HepG2 (cell line): ENCODE data around the gene YIPF3. TPM values are rescaled to one million over a fixed set of nuclear protein-coding genes. Genes with fewer than 3 reads are reported as not detected.

Source experiments
- ATF7 ChIP-seq, 2 experiments: fragments of 450-650 bp in 1 of 2; sonication (generic) in 1 of 2; formaldehyde crosslinking in 1 of 2; IDR thresholded peaks; 2 replicates each; pipeline versions ENCODE4 v1.4.0 to v1.6.1; 2016 to 2020; ENCODE audit warnings: antibody characterized with exemption in 1 of 2, mild to moderate bottlenecking in 1 of 2, missing genetic modification reagents in 1 of 2
- GABPB1 ChIP-seq: IDR thresholded peaks from 2 replicates; pipeline ENCODE4 v1.6.1; 2016; ENCODE audit warnings: mild to moderate bottlenecking, missing genetic modification reagents, moderate library complexity, missing compliant biosample characterization
- HMG20B ChIP-seq: conservative IDR thresholded peaks from 2 replicates; pipeline ENCODE4 v1.6.1; 2016; ENCODE audit warnings: missing genetic modification reagents, missing compliant biosample characterization
- MIXL1 ChIP-seq: IDR thresholded peaks from 2 replicates; pipeline ENCODE4 v1.6.1; 2016
- RORA ChIP-seq: sonication (generic); formaldehyde crosslinking; IDR thresholded peaks from 2 replicates; pipeline ENCODE4 v1.5.0; 2020; ENCODE audit warnings: mild to moderate bottlenecking, missing genetic modification reagents, moderate library complexity
- TBX2 ChIP-seq: sonication (generic); formaldehyde crosslinking; IDR thresholded peaks from 2 replicates; pipeline ENCODE4 v1.5.0; 2020; ENCODE audit warnings: missing genetic modification reagents, mild to moderate bottlenecking, borderline replicate concordance
- TEAD3 ChIP-seq: optimal IDR thresholded peaks from 2 replicates; pipeline ENCODE3; 2016; ENCODE audit warnings: borderline replicate concordance
- ZBTB38 ChIP-seq: sonication (generic); formaldehyde crosslinking; IDR thresholded peaks from 2 replicates; pipeline ENCODE4 v1.5.1; 2020; ENCODE audit warnings: mild to moderate bottlenecking, missing genetic modification reagents
- ZC3H13 ChIP-seq: sonication (generic); formaldehyde crosslinking; IDR thresholded peaks from 2 replicates; pipeline ENCODE4 v1.8.1; 2023; ENCODE audit warnings: mild to moderate bottlenecking, missing genetic modification reagents, moderate library complexity
- ZMAT3 ChIP-seq: sonication (generic); formaldehyde crosslinking; conservative IDR thresholded peaks from 2 replicates; pipeline ENCODE4 v1.7.0; 2021; ENCODE audit warnings: missing genetic modification reagents
- ZNF234 ChIP-seq: sonication (generic); formaldehyde crosslinking; conservative IDR thresholded peaks from 2 replicates; pipeline ENCODE4 v1.5.1; 2020; ENCODE audit warnings: mild to moderate bottlenecking, missing genetic modification reagents
- ZNF354B ChIP-seq: sonication (generic); formaldehyde crosslinking; IDR thresholded peaks from 2 replicates; pipeline ENCODE4 v1.8.0; 2022; ENCODE audit warnings: mild to moderate bottlenecking, missing genetic modification reagents
- ZNF383 ChIP-seq: sonication (generic); formaldehyde crosslinking; IDR thresholded peaks from 2 replicates; pipeline ENCODE4 v1.4.0; 2020; ENCODE audit warnings: missing genetic modification reagents, mild to moderate bottlenecking, borderline replicate concordance
- ZNF512 ChIP-seq: sonication (generic); formaldehyde crosslinking; IDR thresholded peaks from 2 replicates; pipeline ENCODE4 v1.4.0; 2020; ENCODE audit warnings: mild to moderate bottlenecking, missing genetic modification reagents
- ZNF549 ChIP-seq: sonication (generic); formaldehyde crosslinking; IDR thresholded peaks from 2 replicates; pipeline ENCODE4 v1.5.0; 2020; ENCODE audit warnings: missing genetic modification reagents
- ZNF597 ChIP-seq: sonication (generic); formaldehyde crosslinking; IDR thresholded peaks from 2 replicates; pipeline ENCODE4 v1.5.0; 2020; ENCODE audit warnings: missing genetic modification reagents
- polyA plus RNA-seq, 8 experiments: library from polyadenylated mRNA; depleted of rRNA in 3 of 8; stranded (reverse) in 7 of 8; unstranded in 1 of 8; fragments of >200 nt; fragmentation: Illumina TruSeq in 4 of 8; extraction: Trizol in 4 of 8; gene quantifications; 2 replicates each; pipeline versions ENCODE4 v1.2.1 to v1.2.3, GENCODE V29; 2011 to 2016; ENCODE audit warnings: low read depth in 4 of 8, missing spikeins in 1 of 8, mixed read lengths in 1 of 8; ENCODE audit not compliant: insufficient read depth in 1 of 8
- total RNA-seq, 5 experiments: library from RNA; depleted of rRNA; stranded (reverse); fragments of >200 nt; fragmentation: Illumina TruSeq; extraction: Trizol; gene quantifications; 2 replicates each; pipeline ENCODE4 v1.2.3, GENCODE V29; 2016; ENCODE audit warnings: low read depth in 1 of 5
- TF ChIP-seq, protein P1 (sequence below): sonication (generic); formaldehyde crosslinking; IDR thresholded peaks from 2 replicates; pipeline ENCODE4 v1.5.0; 2020; ENCODE audit warnings: mild to moderate bottlenecking, missing genetic modification reagents, moderate library complexity
- TF ChIP-seq, protein P2 (sequence below): sonication (generic); formaldehyde crosslinking; IDR thresholded peaks from 2 replicates; pipeline ENCODE4 v1.4.0; 2020; ENCODE audit warnings: mild to moderate bottlenecking, missing genetic modification reagents
- TF ChIP-seq, protein P3 (sequence below): sonication (generic); formaldehyde crosslinking; IDR thresholded peaks from 2 replicates; pipeline ENCODE4 v1.5.0; 2020; ENCODE audit warnings: missing genetic modification reagents

Gene YIPF3
- total and polyA plus RNA-seq, 2 of the 13 experiments (the other 11 are each of a cell fraction or from before 2014, with no cell fraction given), result 107 to 206 TPM

GRCh38 chr6:43499028-43499815 lies 17.5 kb downstream of the YIPF3 start (continued):
- no peak for TF ChIP-seq RORA (CRISPR knock-in tag)
- TF ChIP-seq ZNF234 (CRISPR knock-in tag), result no peak
- no peak for TF ChIP-seq ATF7 (IDR thresholded peaks at IDR 0.05)
- no peak for TF ChIP-seq ATF7 (CRISPR knock-in tag; IDR thresholded peaks at IDR 0.05)
- TF ChIP-seq ZNF383 (CRISPR knock-in tag), result no peak
- TF ChIP-seq TEAD3, result peak; percentile 7
- 0 out of 2 replicates have a peak, but pooled peaks have one; percentile 23 for TF ChIP-seq ZBTB38 (CRISPR knock-in tag)
- TF ChIP-seq ZMAT3 (CRISPR knock-in tag), result no peak
- TF ChIP-seq, protein P1, sequence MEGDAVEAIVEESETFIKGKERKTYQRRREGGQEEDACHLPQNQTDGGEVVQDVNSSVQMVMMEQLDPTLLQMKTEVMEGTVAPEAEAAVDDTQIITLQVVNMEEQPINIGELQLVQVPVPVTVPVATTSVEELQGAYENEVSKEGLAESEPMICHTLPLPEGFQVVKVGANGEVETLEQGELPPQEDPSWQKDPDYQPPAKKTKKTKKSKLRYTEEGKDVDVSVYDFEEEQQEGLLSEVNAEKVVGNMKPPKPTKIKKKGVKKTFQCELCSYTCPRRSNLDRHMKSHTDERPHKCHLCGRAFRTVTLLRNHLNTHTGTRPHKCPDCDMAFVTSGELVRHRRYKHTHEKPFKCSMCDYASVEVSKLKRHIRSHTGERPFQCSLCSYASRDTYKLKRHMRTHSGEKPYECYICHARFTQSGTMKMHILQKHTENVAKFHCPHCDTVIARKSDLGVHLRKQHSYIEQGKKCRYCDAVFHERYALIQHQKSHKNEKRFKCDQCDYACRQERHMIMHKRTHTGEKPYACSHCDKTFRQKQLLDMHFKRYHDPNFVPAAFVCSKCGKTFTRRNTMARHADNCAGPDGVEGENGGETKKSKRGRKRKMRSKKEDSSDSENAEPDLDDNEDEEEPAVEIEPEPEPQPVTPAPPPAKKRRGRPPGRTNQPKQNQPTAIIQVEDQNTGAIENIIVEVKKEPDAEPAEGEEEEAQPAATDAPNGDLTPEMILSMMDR (CRISPR knock-in tag), result no peak
- TF ChIP-seq HMG20B (CRISPR knock-in tag), result no peak
- TF ChIP-seq, protein P2, sequence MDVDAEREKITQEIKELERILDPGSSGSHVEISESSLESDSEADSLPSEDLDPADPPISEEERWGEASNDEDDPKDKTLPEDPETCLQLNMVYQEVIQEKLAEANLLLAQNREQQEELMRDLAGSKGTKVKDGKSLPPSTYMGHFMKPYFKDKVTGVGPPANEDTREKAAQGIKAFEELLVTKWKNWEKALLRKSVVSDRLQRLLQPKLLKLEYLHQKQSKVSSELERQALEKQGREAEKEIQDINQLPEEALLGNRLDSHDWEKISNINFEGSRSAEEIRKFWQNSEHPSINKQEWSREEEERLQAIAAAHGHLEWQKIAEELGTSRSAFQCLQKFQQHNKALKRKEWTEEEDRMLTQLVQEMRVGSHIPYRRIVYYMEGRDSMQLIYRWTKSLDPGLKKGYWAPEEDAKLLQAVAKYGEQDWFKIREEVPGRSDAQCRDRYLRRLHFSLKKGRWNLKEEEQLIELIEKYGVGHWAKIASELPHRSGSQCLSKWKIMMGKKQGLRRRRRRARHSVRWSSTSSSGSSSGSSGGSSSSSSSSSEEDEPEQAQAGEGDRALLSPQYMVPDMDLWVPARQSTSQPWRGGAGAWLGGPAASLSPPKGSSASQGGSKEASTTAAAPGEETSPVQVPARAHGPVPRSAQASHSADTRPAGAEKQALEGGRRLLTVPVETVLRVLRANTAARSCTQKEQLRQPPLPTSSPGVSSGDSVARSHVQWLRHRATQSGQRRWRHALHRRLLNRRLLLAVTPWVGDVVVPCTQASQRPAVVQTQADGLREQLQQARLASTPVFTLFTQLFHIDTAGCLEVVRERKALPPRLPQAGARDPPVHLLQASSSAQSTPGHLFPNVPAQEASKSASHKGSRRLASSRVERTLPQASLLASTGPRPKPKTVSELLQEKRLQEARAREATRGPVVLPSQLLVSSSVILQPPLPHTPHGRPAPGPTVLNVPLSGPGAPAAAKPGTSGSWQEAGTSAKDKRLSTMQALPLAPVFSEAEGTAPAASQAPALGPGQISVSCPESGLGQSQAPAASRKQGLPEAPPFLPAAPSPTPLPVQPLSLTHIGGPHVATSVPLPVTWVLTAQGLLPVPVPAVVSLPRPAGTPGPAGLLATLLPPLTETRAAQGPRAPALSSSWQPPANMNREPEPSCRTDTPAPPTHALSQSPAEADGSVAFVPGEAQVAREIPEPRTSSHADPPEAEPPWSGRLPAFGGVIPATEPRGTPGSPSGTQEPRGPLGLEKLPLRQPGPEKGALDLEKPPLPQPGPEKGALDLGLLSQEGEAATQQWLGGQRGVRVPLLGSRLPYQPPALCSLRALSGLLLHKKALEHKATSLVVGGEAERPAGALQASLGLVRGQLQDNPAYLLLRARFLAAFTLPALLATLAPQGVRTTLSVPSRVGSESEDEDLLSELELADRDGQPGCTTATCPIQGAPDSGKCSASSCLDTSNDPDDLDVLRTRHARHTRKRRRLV (CRISPR knock-in tag), result no peak
- no peak for TF ChIP-seq ZC3H13 (CRISPR knock-in tag)
- no peak for TF ChIP-seq ZNF549
- peak; percentile 61; the same call in 1 of the 2 replicates for TF ChIP-seq TBX2
- TF ChIP-seq, protein P3, sequence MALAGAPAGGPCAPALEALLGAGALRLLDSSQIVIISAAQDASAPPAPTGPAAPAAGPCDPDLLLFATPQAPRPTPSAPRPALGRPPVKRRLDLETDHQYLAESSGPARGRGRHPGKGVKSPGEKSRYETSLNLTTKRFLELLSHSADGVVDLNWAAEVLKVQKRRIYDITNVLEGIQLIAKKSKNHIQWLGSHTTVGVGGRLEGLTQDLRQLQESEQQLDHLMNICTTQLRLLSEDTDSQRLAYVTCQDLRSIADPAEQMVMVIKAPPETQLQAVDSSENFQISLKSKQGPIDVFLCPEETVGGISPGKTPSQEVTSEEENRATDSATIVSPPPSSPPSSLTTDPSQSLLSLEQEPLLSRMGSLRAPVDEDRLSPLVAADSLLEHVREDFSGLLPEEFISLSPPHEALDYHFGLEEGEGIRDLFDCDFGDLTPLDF (CRISPR knock-in tag), result no peak
- no peak for TF ChIP-seq ZNF512 (CRISPR knock-in tag)
- peak; percentile 69 for TF ChIP-seq MIXL1
- TF ChIP-seq ZNF597 (CRISPR knock-in tag), result no peak
- TF ChIP-seq GABPB1 (CRISPR knock-in tag), result 0 out of 2 replicates have a peak, but pooled peaks have one; percentile 13
- TF ChIP-seq ZNF354B (CRISPR knock-in tag), result no peak
